Endothelial cell of umbilical vein (primary cell): Measurements from ENCODE around the gene IPPK.

Experiments used
- CTCF ChIP-seq, 2 donors: IDR thresholded peaks; 1 replicate in 1 of 2; 2 replicates in 1 of 2; pipeline ENCODE4 v1.5.1; 2011; ENCODE audit warnings: low read length in 2 of 2, mild to moderate bottlenecking in 2 of 2, moderate library complexity in 2 of 2, control low read depth in 1 of 2, inconsistent platforms in 1 of 2, low read depth in 1 of 2; ENCODE audit not compliant: insufficient read depth in 1 of 2; ENCODE audit errors: extremely low read depth in 1 of 2
- EZH2 ChIP-seq: IDR thresholded peaks from 2 replicates; pipeline ENCODE4 v1.6.1; 2012; ENCODE audit warnings: borderline replicate concordance, low read depth, mild to moderate bottlenecking, moderate library complexity, low read length, inconsistent platforms; ENCODE audit not compliant: severe bottlenecking
- FOS ChIP-seq: IDR thresholded peaks from 2 replicates; pipeline ENCODE4 v1.6.1; 2011; ENCODE audit warnings: mild to moderate bottlenecking, low read length, moderate library complexity, borderline replicate concordance; ENCODE audit not compliant: insufficient read depth
- JUN ChIP-seq: IDR thresholded peaks from 2 replicates; pipeline ENCODE4 v1.6.1; 2011; ENCODE audit warnings: borderline replicate concordance, low read depth; ENCODE audit not compliant: insufficient read length, insufficient read depth
- MAX ChIP-seq: IDR thresholded peaks from 2 replicates; pipeline ENCODE4 v1.6.1; 2011; ENCODE audit not compliant: insufficient read depth, insufficient read length
- POLR2A ChIP-seq: IDR thresholded peaks from 2 replicates; pipeline ENCODE4 v1.6.1; 2012; ENCODE audit warnings: low read depth, mild to moderate bottlenecking, control low read depth, low read length
- POLR2AphosphoS5 ChIP-seq: IDR thresholded peaks from 2 replicates; pipeline ENCODE4 v1.6.1; 2012; ENCODE audit warnings: low read depth, mild to moderate bottlenecking, control low read depth, low read length, moderate library complexity; ENCODE audit not compliant: insufficient read depth

GRCh38 chr9:92620845-92621244 is 49.1 kb downstream of the IPPK start:
- TF ChIP-seq POLR2A (no peak), CTCF (IDR thresholded peaks at IDR 0.05; ENCODE audit: extremely low read depth in 1 of 2, insufficient read depth in 1 of 2, low read depth in 1 of 2, low read length in 2 of 2) (no peak), FOS (no peak), JUN (no peak), POLR2AphosphoS5 (no peak), EZH2 (no peak), MAX (no peak)
